Measurements from ENCODE around the gene ACTN1.
A peak's percentile ranks its signal among the peaks of the same experiment; 100 is the strongest.
"Not testable (repeated sequence)": the region's sequence is repeated elsewhere in the genome, so short reads cannot be mapped to it uniquely, and the experiment has no call there.

ACTN1 gene

GRCh38 chr14:68865542-68865941, 113.6 kb downstream of the ACTN1 start:
- DNase-seq = no peak

DNA sequence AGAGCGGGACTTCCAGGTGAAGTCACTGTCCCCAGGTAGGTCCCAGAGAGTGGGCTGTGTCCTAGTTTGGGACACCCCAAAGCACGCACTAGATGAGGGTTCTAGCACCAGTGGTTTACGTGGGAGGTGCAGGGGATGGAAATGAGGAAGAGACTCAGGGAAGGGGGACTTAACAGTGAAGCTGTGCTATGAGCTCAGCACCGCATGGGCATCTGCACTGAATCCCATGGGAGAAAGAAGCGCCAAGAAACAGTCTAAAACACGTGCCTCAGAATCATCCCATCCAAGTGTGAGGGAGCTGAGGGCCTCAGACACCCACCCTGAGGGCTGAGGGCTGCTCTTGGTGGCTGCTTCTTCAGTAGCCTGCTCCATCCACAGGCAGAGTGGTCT, 114.7 kb downstream of the ACTN1 start:
- no peak for DNase-seq

GRCh38 chr14:68863610-68864360, 115.3 kb downstream of the ACTN1 start:
- DNase-seq = no peak

DNA sequence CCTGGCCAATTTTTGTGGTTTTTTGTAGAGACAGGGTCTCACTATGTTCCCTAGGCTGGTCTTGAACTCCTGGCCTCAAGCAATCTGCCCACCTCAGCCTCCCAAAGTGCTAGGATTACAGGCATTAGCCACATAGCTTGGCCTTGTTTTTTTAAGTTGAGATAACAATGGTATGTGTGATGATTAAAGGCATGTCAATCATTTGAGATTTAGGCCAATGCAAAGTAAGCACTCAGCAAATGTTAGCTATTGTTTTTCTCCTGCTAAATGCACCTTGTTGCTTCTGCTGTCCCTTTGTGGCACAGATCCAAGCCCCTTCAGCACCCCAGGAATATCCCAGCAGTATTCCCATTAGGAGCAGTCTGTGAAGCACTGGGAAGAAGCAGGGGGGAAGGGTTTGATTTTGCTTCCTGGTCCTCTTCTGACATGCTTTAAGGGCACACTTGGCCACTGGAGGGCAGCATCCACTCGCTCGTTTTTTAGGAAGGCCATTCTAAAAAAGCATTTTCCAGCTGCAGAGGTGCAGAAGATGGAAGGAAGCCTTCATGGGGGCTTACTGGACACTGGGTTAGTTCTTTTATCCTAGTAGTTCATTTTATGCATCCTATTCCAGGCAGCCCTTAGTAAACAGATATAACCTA, 116.0 kb downstream of the ACTN1 start:
- DNase-seq = peak; percentile 38

DNA sequence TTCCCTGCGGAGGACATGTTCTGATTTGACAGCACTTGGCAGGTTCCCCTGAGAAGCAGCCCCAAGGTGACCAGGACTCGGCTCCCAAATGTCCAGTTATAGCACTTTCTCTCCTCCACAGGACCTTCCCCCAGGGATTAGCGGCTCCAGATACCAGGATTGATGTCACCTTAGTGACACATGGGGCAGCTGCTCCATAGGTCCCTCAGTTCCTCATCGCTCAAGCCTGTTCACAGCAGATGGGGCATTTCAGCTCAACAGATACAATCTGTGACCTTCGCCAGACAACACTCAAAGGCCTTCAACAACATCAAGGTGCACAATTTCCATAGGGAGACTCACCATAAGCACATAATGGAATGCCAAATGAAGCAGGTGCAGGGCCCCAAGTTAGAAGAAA, 118.3 kb downstream of the ACTN1 start:
- DNase-seq = no peak

DNA sequence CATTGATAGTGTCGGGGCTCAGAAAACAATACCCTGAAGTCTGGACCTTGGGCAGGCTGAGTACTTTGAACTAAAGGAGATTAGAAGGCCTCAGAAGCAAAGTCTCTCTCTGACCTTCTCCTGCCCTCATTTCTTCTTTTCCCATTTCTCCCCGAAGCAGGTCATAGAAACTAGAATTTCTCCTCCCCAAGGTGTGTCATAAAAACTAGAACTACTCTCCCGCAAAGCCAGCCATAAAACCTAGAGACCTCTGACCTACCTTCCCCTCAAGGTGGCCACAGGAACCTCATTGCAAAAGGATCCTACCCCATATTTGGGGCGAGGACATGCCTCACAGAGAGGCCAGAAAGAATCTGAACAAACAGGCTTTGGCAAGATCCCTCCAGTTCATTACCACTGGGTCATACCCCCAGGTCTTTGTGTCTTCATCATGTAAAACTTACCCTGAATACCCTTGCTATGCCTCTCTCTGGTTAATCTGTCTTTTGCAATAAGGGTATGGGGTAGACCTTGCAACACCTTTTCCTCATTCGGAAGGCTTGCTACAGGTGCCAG, 121.5 kb downstream of the ACTN1 start:
- no peak for DNase-seq

GRCh38 chr14:68856572-68856971, 122.5 kb downstream of the ACTN1 start:
- DNase-seq = no peak

- DNase-seq = no peak
Observed at GRCh38 chr14:68854421-68854820, 124.7 kb downstream of the ACTN1 start.

- no peak for DNase-seq
Observed at GRCh38 chr14:68853749-68854148, 125.4 kb downstream of the ACTN1 start.

DNA sequence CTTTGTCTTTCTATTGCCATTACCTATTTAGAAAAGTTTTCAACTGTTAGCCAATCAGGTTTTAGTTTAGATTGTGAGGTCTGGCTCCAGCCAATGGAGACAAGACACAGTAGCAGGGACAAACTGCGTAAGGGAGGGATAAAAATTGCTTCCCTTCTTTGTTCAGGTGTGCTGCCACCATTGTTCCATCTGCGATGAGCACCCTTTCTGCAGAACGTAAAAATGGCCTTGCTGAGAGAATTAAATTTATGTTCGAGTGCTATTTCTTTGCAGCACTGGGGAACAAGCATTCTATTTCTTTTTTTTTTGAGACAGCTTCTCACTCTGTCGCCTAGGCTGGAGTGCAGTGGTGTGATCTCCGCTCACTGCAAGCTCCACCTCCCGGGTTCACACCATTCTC, 126.6 kb downstream of the ACTN1 start:
- not testable (repeated sequence) for DNase-seq

GRCh38 chr14:68851078-68851477, 128.0 kb downstream of the ACTN1 start:
- DNase-seq = no peak

DNA sequence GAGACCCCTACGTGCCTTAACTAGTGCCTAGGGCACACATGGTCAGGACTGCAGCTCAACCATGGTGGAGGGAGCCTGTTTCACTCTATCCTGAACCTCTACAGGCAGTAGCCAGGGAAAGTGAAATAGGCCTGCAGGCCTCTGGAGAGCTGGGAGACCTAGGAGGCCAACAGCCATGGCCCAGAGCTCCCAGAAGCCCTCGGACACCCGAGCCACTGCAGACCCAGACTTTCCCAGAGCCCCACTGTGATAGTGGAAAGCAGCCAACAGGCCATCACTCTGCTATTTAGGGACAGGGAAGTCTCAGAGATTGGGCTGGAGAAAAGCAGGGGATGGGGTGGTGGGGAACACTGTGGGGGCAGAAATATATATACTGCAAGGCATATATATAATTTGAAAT, 129.7 kb downstream of the ACTN1 start:
- DNase-seq = no peak

GRCh38 chr14:68848253-68848652, 130.8 kb downstream of the ACTN1 start:
- no peak for DNase-seq

- DNase-seq = not testable (repeated sequence)
Observed at GRCh38 chr14:68847640-68848039, 131.5 kb downstream of the ACTN1 start.

DNA sequence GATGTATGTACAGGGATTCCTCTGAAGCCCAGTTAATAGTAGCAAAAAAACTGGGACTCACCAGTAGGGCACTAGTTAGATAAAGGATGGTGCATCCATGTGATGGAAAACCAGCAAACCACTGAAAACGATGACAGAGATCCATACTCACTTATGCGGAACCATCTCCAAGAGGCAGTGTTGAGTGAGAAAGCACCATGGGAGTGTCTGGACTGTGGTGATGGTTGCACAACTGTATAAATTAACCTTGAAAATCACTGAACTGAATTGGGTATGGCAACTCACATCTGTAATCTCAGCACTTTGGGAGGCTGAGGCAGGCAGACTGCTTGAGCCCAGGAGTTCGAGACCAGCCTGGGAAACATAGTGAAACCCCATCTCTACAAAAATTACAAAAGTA, 132.6 kb downstream of the ACTN1 start:
- DNase-seq = no peak

GRCh38 chr14:68844210-68844545, 134.9 kb downstream of the ACTN1 start:
- no peak for DNase-seq

- DNase-seq = peak; percentile 68
Observed at GRCh38 chr14:68843471-68844209, 135.5 kb downstream of the ACTN1 start.

GRCh38 chr14:68842298-68842697, 136.8 kb downstream of the ACTN1 start:
- DNase-seq = no peak

- DNase-seq = no peak
Observed at GRCh38 chr14:68841016-68841809, 137.9 kb downstream of the ACTN1 start.

- DNase-seq = no peak
Observed at GRCh38 chr14:68840454-68840853, 138.6 kb downstream of the ACTN1 start.

GRCh38 chr14:68836082-68836481, 143.0 kb downstream of the ACTN1 start:
- no peak for DNase-seq

DNA sequence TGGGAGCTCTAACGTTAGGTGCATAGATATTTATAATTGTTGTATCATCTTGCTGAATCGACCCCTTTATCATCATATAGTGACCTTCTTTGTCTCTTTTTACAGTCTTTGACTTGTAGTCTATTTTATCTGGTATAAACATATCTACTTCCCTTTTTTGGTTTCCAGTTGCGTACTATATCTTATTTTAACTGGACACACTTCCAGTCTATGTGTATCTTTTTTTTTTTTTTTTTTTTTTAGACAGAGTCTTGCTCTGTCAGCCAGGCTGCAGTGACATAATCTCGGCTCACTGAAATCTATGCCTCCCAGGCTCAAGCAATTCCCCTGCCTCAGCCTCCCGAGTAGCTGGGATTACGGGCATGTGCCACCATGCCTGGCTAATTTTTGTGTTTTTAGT, 144.3 kb downstream of the ACTN1 start:
- DNase-seq = no peak

Measured in right kidney (tissue), 1 donor.